ENCODE measurements around the gene TAPBP. TPM values are rescaled to one million over a fixed set of nuclear protein-coding genes. Genes with fewer than 3 reads are reported as not detected.

TAPBP gene
- 69.8 and 119 TPM in 2 replicates for total RNA-seq

DNA sequence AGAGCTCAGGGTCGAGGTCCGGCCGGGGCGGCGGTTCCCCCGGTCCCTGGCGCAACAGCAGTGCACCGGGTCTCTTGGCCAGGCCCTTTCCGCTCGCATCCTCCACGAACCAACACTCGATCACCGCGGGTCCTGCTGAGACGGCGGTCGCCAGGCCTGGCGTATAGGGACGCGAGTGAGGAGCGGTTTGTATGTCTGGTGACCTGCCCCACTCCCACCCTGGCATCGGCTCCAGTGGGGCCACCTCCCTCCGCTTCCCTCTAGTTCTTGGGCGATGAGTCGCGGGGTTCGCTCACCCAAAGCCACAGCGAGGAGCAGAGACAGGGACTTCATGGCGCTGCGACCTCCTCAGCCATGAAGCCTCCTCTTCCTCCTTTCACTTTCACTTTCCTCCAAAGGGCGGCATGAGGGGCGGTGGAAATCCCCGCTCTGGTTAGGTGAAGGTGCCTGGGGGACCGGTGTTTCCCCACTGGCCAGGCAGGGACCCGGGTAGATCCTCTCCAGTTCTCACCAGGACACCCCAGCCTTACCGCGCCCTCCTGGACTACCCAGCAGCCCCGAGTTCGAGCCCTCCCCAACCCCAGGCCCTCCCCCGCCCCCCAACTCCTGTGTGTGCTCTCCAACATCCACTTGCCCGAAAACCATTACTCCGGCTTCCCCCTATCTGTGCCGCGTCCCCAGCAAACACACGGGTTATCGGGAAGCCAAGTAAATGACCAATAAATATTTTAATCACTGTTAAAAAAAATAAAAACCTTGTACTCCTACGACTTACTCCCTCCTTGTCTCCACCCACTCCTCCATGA, at the start of gene TAPBP:
Gene TAPBP, minus strand, starts transcription at position 370 of the 806 bp plus-strand sequence. Its CDS starts 37 bp downstream, at position 333.

DNA sequence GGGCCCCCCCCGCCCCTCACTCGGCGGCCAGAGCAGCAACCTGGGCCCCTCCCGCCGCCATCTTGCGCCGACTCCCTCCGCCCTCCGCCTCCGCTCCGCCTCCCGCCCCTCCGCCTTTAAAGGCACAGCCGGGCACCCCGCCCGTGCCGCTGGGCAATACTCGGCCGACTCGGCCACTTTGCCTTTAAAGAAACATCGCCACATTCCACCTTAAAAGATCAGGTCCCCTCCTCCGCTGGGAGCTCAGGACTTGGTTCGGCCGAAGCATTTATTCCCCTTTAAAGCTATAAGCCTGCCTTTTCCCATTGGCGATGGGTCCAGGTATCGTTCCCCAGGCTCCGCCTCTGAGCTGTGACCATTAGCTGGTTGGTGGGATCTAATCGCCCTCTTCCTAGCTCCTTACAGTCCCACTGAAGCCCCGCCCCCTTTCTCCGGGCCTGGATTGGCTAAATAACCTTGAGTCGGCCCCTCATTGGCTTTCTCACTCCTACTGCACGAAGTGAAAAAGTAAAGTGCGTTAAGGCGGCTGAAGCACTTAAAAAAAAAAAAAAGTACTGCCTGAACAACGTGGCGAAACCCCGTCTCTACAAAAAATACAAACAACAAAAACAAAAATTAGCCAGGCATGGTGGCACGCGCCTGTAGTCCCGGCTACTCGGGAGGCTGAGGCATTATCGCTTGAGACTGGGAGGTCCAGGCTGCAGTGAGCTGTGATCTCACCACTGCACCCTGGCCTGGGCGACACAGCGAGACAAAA, 4.0 kb upstream of the TAPBP start, which contains the start of gene ZBTB22:
Gene ZBTB22, minus strand, starts transcription at position 76 of the 757 bp plus-strand sequence. CDS start 828 bp downstream, outside the sequence.

DNA sequence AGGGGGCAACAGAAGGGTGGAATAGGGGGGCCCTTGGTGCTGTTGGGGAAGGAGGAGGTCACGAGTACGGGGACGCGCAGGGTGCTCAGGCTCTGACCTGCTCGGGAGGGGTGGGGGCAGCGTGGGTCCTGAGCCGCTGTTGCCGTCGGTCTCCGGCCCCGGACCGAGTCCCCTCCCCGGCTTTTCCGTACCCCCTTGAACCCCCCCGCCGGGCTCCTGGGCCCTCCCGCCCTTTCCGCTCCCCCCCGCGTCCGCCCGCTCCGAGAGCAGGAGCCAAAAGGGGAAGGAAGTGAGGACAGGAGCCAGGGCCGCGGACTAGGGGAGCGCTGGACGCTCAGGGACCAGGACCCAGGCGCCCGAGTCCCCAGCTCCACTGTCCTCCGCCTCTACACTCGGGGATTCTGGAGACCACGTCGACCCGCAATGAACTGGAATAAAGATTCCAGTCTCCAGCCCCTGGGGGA, 15.1 kb downstream of the TAPBP start, which contains the start of gene RGL2:
Gene RGL2, minus strand, starts transcription at position 170 of the 464 bp plus-strand sequence. CDS start 332 bp downstream, outside the sequence.

DNA sequence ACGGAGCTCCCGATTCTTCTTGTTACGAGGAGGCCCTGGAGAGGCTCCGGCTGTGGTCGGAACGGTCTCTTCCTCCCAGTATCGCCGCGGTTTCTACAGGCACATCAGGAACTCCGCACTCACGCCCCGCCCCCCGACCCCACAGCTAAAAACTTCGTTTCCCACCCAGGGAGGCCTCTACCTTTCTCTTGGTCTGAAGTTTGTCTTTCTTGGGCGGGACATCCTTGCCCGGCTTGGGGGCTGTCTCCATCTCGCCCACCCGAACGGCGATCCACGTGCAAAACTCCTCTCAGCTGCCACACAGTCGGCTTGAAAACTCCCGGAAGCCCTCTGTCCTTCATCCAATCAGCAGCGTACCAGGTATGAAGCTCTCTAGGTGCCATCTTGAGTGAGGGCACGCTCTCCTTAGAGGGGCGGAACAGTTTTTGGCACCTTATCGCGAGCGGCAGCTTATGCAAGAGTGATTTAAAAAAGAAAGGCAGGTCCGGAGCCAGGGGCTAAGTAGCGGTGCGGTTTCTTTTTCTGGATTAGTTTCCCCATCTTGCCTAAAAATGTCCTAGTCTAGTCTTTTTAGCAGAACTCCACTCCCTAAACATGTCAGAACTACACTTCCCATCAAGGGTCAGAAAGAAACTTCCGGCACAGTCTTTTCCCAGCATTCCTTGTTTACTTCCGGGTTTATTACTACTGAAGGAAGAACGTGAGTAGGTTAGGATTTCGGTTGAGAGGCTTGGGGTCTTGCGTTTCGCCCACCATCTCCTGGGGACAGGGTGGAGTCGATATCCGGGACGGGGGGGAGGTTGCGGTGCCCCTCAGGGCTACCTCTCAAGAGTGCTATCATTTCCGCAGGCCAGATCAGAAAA, 24.7 kb downstream of the TAPBP start, which contains the start of the genes PFDN6 and WDR46:
Gene PFDN6, plus strand, starts transcription at position 681 of the 863 bp plus-strand sequence. CDS start 256 bp downstream, outside the sequence.
Gene WDR46, minus strand, starts transcription at position 319 of the 863 bp plus-strand sequence. Its CDS starts 69 bp downstream, at position 250.

DNA sequence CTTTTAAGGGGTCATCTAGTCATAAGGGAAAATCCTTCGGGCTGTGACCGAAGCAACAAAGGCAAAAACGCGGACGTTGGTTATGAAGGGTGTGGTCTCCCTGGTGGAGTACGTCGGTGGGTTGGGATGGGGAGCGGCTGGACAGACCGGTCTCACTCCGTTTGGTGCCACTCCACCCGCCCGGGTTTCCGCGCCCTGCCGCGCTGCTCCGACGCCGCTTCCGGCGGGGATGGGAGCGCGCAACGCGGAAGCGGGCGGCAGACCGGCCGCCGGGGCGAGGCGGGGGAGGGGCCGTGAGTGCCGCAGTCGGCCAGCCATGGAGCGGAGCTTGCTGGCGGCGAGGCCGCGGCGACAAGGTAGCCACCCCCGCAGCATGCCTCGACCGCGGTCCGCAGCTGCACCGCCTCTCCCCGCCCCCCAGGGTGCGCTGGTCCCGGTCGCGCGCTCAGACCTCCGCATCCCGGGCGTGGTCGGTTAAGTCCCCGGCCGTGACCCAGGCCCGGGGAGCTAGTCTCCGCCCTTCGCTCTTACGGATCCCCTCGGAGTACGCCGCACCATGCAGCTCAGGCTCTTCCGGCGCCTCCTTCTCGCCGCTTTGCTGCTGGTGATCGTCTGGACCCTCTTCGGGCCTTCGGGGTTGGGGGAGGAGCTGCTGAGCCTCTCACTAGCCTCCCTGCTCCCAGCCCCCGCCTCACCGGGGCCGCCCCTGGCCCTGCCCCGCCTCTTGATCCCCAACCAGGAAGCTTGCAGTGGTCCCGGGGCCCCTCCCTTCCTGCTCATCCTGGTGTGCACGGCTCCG, 36.8 kb downstream of the TAPBP start, which contains the start of gene B3GALT4:
Gene B3GALT4, plus strand, starts transcription at position 260 of the 799 bp plus-strand sequence. Its CDS starts 297 bp downstream, at position 557.

DNA sequence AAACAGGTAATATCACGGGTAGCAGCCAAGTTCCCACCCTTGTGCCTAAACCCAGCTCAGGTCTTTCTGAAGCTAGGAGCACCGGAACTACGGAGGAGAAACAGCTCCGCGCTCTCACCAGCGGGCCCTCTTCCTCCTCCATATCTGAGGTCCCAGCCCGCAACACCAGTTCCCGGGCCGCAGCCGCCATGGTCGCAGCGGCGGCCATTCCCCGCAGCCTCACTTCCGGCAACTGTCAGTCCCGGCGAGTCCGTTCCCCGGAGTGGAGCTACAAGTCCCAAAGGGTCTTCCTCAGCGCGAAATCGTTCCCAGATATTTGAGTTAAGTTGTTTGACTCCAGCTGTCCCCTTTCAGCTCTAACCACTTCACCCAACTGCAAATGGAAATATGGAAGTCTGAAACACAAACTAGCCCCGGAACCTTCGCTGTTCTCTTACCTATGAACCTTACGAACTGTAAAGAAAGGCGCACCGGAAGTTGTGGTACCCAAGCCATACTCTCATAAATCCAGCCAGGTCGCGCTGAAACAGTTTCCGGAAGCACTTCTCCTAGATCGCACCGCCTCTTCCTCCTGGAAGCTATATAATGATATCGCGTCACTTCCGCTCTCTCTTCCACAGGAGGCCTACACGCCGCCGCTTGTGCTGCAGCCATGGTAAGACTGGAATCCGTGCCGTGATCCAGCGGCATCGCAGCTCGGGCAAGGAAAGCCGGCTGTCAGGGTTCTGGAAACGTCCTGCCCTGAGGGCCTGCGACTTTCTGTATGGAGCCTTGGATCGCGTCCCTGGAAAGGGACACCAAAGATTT, 42.2 kb downstream of the TAPBP start, which contains the start of the genes RPS18 and VPS52:
Gene RPS18, plus strand, starts transcription at position 608 of the 807 bp plus-strand sequence. Its CDS starts 45 bp downstream, at position 653.
Gene VPS52, minus strand, starts transcription at position 409 of the 807 bp plus-strand sequence. Its CDS starts 201 bp downstream, at position 208.

Other genes starting within 250 kb of the TAPBP start
- 0.30 TPM in 1 of 2 replicates, not detected in the other for gene HLA-DPA1, start 240.4 kb downstream of the TAPBP start, total RNA-seq
- 2.4 TPM in 1 of 2 replicates, not detected in the other for gene HLA-DPB1, start 238.1 kb downstream of the TAPBP start, total RNA-seq
- gene COL11A2, start 121.6 kb downstream of the TAPBP start, total RNA-seq = 0.30 and 0.37 TPM in 2 replicates
- 22.9 and 27.8 TPM in 2 replicates for gene RXRB, start 113.4 kb downstream of the TAPBP start, total RNA-seq
- 162 and 171 TPM in 2 replicates for gene SLC39A7, start 113.2 kb downstream of the TAPBP start, total RNA-seq
- gene HSD17B8, start 109.4 kb downstream of the TAPBP start, total RNA-seq = 1.8 and 4.5 TPM in 2 replicates
- gene RING1, start 105.6 kb downstream of the TAPBP start, total RNA-seq = 23.8 and 26.4 TPM in 2 replicates
- 32.4 and 33.9 TPM in 2 replicates for gene VPS52, start 42.2 kb downstream of the TAPBP start, total RNA-seq
- gene RPS18, start 42.0 kb downstream of the TAPBP start, total RNA-seq = 1,202 and 4,104 TPM in 2 replicates
- 2.3 and 4.2 TPM in 2 replicates for gene B3GALT4, start 37.0 kb downstream of the TAPBP start, total RNA-seq
- 64.0 and 111 TPM in 2 replicates for gene WDR46, start 24.8 kb downstream of the TAPBP start, total RNA-seq
- 29.2 and 41.0 TPM in 2 replicates for gene PFDN6, start 24.5 kb downstream of the TAPBP start, total RNA-seq
- gene RGL2, start 15.1 kb downstream of the TAPBP start, total RNA-seq = 18.7 and 30.7 TPM in 2 replicates
- gene ZBTB22, start 3.7 kb upstream of the TAPBP start, total RNA-seq = 19.4 and 21.1 TPM in 2 replicates
- 45.7 and 84.3 TPM in 2 replicates for gene DAXX, start 8.9 kb upstream of the TAPBP start, total RNA-seq
- gene KIFC1, start 77.7 kb upstream of the TAPBP start, total RNA-seq = 1.2 and 11.2 TPM in 2 replicates
- 25.7 and 27.9 TPM in 2 replicates for gene PHF1, start 96.9 kb upstream of the TAPBP start, total RNA-seq
- gene CUTA, start 104.0 kb upstream of the TAPBP start, total RNA-seq = 84.6 and 90.6 TPM in 2 replicates
- gene SYNGAP1, start 106.0 kb upstream of the TAPBP start, total RNA-seq = 3.9 and 10.1 TPM in 2 replicates
- 3.9 and 8.0 TPM in 2 replicates for gene ZBTB9, start 140.5 kb upstream of the TAPBP start, total RNA-seq